ENCODE results near the gene TSFM.
A peak's percentile ranks its signal among the peaks of the same experiment; 100 is the strongest.
"Not testable (repeated sequence)": the region's sequence is repeated elsewhere in the genome, so short reads cannot be mapped to it uniquely, and the experiment has no call there.

TSFM gene

DNA sequence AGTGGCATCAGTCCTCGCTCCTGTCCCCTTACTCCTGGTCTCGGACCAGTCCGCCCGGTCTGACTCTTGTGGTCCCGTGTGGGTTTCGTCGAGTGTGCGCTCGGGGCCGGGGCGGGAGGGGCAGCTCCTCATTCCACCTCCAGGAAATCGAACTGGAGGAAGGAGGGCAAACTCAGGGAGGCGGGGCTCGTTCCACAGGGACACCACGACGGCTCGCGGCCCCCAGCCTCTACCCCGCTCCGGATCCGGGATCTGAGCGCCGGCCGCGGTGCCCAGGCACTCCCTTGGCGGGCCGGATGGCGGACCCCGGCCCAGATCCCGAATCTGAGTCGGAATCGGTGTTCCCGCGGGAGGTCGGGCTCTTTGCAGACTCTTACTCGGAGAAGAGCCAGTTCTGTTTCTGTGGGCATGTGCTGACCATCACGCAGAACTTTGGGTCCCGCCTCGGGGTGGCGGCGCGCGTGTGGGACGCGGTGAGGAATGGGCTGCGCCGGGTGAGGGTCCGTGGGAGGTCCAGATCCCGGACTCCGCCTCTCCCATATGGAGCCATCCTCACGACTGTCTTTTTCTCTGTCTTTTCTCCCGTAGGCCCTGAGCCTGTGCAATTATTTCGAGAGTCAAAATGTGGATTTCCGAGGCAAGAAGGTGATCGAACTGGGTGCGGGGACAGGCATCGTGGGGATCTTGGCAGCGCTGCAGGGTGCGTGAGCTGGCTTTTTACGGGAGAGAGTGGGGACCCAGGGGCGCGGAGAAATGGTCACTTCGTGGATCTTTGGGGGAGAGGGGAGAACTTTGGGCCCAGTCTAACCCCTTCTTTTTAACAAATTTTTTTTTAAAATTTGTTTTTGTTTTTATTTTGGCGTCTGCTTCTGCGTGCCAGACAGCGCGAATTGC, 9.9 kb upstream of the TSFM start, which contains the start of gene EEF1AKMT3:
Gene EEF1AKMT3 (plus strand): TSS at position 186 of the 894 bp plus-strand sequence. CDS start 111 bp downstream, at position 297.
- intact Hi-C loops (cut with DNase I): no loop called here
- peak in 37 of 42 donors; percentile 17 to 80 (median 56) for DNase-seq

DNA sequence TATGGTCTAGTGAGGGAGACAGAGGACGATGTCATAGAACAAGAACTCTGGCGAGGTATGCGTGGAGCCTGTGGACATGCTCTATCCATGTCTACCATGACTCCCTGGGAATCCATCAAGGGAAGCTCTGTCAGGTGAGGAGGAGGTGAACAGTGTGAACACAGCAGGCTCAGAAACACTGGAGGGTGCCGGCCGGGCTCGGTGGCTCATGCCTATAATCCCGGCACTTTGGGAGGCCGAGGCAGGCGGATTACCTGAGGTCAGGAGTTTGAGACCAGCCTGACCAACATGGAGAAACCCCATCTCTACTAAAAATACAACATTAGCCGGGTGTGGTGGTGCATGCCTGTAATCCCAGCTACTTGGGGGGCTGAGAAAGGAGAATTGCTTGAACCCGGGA, 8.0 kb upstream of the TSFM start:
- intact Hi-C loops (cut with DNase I); DNase-seq: not testable (repeated sequence)

GRCh38 chr12:57775044-57775443, 7.5 kb upstream of the TSFM start:
- DNase-seq: peak in 1 of 42 donors; percentile 25
- intact Hi-C loops (cut with DNase I): no loop called here

DNA sequence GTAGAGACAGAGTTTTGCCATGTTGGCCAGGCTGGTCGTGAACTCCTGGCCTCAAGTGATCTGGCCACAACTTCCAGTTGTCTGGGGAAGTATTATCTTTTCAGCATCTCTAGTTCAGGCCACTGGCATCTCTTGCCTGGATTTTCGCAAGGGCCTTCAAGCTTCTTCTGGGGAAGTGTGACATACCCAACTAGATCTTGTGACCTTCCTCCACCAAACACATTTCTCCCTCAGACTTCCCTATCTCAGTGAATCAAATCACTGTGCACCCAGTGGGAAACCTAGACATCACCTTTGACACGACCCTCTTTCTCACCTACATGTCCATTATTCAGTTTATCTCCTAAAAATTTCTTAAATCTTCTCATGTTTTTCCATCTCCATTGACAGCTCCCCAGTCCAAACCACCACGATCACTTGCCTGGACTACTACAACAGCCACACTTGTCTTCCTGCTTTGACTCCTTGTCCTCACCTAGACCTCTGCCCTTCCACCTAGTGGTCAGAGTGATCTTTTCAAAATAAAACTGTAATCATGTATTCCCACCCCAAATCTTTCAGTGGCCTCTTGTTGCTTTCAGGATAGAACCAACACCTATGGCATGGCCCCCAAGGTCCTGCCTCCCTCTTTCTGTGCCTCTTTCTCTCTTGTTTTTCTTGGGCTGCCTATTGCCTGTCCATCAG, 6.9 kb upstream of the TSFM start:
- no peak for DNase-seq
- intact Hi-C loops (cut with DNase I): no loop called here

DNA sequence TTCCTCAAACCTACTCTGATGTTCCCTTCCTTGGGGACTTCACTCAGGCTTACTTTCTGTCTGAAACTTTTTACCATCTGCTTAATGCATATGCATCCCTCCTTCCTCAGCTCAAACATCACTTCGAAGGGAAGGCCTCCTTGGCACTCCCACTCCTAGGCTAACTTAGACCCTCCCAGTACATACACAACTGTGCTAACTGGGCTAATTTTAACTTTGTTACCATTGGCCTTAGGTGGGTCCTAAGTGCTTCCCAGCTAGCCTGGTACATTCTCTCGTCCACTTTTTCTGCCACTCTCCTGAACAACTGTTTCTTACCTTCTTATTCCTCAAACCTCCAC, 6.4 kb upstream of the TSFM start:
- intact Hi-C loops (cut with DNase I): no loop called here
- DNase-seq: no peak

DNA sequence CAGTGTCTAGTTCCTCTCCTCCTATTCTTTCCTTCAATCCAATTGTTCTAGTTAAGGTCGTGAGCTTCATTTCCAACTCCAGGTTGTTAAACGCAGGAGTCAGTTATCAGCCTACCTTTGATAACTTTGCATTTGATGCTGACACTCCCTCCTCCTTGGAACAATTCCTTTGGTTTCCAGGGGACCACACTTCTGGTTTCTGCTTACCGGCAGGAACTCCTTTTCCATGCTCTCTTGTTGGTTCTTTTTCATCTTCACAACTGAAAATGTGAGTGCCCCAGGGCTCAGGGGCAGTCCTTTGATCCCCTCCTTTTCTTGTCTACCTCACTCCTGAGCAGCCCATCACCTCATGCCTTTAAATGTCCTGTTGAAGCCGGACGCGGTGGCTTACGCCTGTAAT, 5.2 kb upstream of the TSFM start:
- DNase-seq: no peak
- intact Hi-C loops (cut with DNase I): no loop called here

DNA sequence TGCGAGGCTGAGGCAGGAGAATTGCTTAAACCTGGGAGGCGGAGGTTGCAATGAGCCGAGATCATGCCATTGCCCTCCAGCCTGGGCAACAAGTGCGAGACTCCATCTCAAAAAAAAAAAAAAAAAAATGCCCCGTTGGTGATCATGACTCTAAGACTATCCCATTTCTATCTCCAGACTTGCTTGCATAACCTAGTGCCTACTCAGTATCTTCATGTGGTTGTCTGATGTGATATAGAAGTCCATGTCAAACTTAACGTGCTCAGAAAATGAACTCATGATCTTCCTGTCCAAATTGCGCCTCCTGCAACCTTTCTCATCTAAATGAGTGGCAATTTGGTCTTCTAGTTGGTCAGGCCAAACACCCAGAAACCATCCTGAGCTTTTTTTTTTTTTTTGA, 4.7 kb upstream of the TSFM start:
- DNase-seq: no peak
- intact Hi-C loops (cut with DNase I): no loop called here

DNA sequence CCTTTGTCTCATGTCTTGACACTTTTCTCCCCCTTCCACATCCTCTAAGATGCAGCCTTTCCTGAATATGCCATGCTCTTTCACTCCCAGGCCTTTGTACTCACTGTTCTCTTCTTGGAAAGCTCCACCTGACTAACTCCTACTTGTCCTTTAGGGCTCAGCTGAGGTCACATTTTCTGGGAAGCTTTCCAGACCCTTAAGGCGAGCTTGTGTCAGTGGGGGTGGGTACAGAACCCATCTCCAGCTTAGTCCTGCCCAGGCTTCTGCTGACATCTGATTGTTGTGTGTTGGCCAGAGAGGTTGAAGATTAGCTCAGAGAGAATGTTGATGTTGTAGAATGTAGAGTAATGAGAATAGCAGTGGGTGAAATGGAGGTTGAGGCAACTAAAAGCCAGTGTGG, 2.9 kb upstream of the TSFM start:
- intact Hi-C loops (cut with DNase I): loop anchor here (2.0 kb wide), 1 partner anchor 123 kb away; no protein-coding TSS in a partner anchor
- DNase-seq: no peak

DNA sequence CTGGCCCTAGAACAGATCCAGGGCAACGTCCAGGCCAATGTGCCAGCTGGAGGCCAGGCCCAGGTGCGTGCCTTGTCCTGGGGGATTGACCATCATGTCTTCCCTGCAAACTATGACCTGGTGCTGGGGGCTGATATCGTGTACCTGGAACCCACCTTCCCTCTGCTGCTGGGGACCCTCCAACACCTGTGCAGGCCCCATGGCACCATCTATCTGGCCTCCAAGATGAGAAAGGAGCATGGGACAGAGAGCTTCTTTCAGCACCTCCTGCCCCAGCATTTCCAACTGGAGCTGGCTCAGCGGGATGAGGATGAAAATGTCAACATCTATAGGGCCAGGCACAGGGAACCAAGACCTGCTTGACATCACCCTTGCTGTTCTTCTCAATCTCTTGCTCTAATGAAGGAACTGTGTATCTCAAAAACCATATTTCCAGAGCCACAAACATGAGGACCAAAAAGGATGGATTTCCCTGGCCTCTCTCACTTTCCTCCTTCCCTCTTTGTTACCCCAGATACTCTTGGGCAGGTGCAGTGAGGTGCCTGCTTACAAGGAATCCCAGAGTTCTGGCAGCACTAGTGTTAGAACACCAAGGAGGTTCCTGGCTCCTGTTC, 2.2 kb upstream of the TSFM start:
- intact Hi-C loops (cut with DNase I): loop anchor here (2.0 kb wide), 1 partner anchor 122 kb away; no protein-coding TSS in a partner anchor
- DNase-seq: no peak

- intact Hi-C loops (cut with DNase I): loop anchor here (2.0 kb wide), 1 partner anchor 122 kb away; no protein-coding TSS in a partner anchor
These were observed 1.3 kb upstream of the TSFM start for GRCh38 chr12:57781244-57781643.

DNA sequence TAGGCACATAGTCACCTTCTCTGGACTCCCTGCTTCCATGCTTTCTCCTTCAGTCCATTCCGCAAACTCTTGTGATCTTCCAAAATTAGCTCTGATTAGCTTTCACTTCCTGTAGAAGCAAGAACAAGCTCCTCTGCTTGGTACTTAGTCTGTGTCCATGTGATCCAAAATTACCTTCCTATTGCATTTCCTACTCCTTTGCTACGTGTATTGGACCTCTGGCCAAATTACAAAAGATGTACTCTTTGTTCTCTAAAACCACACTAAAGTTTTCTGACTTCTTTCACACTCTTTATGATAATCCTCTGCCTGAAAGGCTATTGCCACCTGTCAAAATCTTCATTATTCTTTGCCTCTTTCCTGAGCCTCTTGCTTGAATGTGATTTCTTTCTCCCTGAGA, 786 bp upstream of the TSFM start:
- intact Hi-C loops (cut with DNase I): loop anchor here (2.0 kb wide), 1 partner anchor 121 kb away; no protein-coding TSS in a partner anchor
- DNase-seq: no peak

More at GRCh38 chr12:57781244-57781643, 1.3 kb upstream of the TSFM start:
- no peak for DNase-seq

GRCh38 chr12:57782243-57782607, 362 bp upstream of the TSFM start:
- intact Hi-C loops (cut with DNase I): no loop called here
- no peak for DNase-seq

GRCh38 chr12:57783466-57783801, 847 bp downstream of the TSFM start:
- DNase-seq: no peak
- intact Hi-C loops (cut with DNase I): no loop called here

- no peak for DNase-seq
- intact Hi-C loops (cut with DNase I): no loop called here
These were observed 1.3 kb downstream of the TSFM start for GRCh38 chr12:57783861-57784260.

- intact Hi-C loops (cut with DNase I): no loop called here
- DNase-seq: no peak
These were observed 11.3 kb downstream of the TSFM start for GRCh38 chr12:57793920-57794319.

DNA sequence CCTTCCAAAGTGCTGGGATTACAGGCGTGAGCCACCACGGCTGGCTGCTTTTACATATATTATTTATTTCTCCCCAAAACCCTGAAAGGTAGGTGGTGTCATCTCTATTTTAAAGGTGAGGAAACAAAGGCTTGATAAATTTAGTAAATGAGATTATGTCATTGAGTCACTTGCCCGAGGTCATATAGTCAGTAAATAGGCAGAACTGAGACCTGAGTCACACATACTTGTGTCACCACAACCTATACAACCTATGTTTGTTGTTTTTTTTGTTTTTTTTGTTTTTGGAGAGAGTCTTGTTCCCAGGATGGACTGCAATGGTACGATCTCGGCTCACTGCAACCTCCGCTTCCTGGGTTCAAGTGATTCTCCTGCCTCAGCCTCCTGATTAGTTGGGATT, 12.8 kb downstream of the TSFM start:
- intact Hi-C loops (cut with DNase I): no loop called here
- DNase-seq: no peak

DNA sequence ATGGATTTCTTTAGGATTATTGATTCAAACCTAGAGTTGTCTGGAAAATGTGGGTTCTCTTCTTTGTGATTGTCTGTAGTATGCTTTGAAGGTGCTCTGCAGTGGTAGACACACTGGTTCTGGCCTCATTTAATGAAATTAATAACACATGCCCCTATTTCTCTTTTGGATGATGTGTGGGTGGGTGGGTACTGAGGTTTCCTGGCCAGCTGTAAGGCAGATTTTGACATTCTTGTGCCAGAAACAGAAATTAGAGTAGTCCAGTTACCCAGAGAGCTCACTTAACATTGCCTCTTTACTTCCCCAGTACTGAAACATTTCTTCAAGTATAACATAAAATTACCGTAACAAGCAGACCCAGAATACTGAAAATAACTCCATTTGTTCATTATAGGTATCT, 14.4 kb downstream of the TSFM start:
- DNase-seq: no peak
- intact Hi-C loops (cut with DNase I): no loop called here

GRCh38 chr12:57797933-57798332, 15.3 kb downstream of the TSFM start:
- intact Hi-C loops (cut with DNase I): no loop called here
- no peak for DNase-seq

- intact Hi-C loops (cut with DNase I): no loop called here
- no peak for DNase-seq
These were observed 18.4 kb downstream of the TSFM start for GRCh38 chr12:57800965-57801364.

DNA sequence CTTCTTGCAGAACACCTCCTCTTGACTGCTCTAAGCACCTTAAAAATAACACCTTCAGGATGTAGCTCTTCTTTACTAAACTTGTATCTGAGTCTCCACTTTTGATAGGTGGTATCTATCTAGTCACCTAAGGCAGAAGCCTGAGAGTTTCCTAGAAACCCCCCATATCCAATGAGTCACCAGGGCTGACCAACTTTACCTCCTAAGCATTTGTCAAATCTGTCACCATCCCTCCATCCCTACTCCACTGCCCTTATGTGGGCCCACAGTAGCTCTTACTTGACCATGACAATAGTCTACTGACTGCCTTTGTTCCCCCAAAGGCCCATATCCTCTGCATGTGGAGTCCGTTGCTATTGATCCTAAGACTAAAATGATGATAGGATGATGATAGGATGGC, 20.0 kb downstream of the TSFM start:
- intact Hi-C loops (cut with DNase I): no loop called here
- no peak for DNase-seq
